Fibroblast of skin of back (primary cell): ENCODE data around the gene DPYD.
"Not testable (repeated sequence)": the region's sequence is repeated elsewhere in the genome, so short reads cannot be mapped to it uniquely, and the experiment has no call there.

ENCODE experiments used
- DNase-seq: peaks from one replicate; pipeline ENCODE4 v3.0.0-alpha.2; 2013

Gene DPYD

GRCh38 chr1:97270508-97271307 lies 650.1 kb downstream of the DPYD start:
- peak; percentile 44 for DNase-seq

DNA sequence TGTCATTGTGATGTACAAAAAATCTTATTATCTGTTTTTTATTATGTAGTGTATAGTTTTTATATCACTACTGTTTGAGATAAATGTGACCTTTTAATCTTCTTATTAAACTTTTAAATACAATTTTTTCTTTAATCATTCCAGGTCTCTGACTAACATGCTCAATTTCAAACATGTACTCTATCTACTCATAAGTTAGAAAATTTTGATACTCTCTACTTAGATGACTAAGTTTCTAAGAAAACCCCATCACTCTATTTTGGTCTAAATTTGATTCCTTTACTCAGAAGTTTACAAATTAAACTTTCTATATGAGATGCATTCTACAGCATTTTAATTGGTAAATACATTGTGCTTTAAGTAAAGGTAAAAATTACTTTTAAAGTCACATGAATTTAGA lies 655.2 kb downstream of the DPYD start:
- DNase-seq = no peak

DNA sequence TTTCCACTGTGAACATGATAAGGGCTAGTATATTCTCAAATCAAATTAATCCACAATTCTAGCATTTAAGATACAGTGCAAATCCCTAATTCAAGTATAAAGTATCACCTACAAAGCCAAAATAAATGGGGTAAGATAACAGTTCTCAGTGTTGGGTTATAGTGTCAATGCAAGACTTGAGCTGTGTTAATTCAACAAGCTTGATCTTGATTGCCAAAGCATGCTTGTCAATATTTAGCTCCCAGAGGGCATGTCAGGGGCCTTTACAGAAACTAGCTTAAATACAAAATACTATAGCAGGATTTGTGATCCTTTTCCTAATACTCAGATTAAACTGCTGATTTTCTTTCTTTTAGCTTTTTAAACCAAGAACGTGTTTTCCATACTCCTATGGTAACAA lies 658.0 kb downstream of the DPYD start:
- no peak for DNase-seq

GRCh38 chr1:97258597-97258996 lies 662.2 kb downstream of the DPYD start:
- DNase-seq = no peak

GRCh38 chr1:97254731-97255463 lies 665.9 kb downstream of the DPYD start:
- no peak for DNase-seq

DNA sequence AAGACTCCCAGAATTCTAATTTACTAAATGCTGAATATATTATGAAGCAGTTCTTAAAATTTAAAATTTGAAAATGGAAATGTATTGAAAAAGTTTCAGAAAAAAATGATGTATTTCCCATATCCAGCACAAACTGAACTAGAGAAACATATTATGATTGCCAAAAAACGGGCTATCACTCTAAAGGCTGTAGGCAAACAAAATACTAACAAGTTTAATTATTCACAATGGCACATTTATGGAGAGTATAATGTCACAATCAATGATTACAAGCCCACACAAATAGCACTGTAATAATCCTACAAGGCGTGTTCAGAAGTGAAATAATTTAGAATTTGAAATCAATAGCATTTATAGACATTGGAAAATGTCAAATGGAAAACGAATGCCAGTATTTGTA lies 667.9 kb downstream of the DPYD start:
- no peak for DNase-seq

- DNase-seq = peak; percentile 9
Measured at GRCh38 chr1:97252076-97252475, 668.8 kb downstream of the DPYD start.

- DNase-seq = peak; percentile 17
Measured at GRCh38 chr1:97247196-97247595, 673.6 kb downstream of the DPYD start.

GRCh38 chr1:97245682-97246081 lies 675.2 kb downstream of the DPYD start:
- no peak for DNase-seq

DNA sequence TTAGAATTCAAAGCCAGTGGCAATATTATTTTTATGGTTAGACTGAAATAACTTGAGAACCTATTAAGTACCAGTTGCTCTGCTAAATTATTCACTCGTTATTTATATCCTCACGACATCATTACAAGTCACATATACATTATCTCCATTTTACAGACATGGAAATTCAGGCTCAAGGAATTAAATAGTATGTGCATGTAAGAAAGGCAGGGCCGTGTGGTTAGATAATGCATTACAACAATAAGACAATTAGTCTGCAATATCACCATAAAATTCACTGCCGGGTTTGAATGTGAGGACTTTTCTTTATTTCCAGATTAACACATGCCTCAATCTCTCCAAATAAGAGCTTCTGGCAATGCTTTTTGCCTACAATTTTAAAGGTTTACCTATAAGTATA lies 675.8 kb downstream of the DPYD start:
- no peak for DNase-seq

DNA sequence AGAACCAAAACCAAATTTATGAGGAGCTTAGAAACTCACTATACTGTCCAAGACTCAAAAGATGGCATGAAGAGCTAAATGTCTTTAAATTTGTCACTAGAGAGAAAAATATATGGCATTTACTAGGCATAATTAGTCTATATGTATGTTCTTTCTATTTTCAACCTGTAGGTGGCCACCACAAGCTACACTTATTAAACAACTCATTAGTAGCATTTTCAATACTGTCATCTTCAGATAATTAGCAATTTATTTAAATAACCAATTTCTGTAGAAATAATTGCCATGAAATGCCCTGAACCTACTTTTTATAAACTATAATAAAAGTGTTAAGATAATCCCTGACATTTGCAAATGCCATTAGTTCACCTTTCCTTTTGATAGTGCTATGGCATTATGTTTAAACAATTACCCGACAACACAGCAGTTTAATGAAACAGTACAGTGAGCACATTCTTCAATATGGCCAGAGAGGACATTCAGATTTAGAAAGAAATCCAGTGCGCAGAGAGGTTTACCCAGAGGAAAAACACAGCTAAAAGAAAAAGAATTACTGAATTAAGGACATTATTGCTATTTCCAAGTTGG lies 676.8 kb downstream of the DPYD start:
- peak; percentile 21 for DNase-seq

GRCh38 chr1:97238816-97239215 lies 682.0 kb downstream of the DPYD start:
- no peak for DNase-seq

- DNase-seq = not testable (repeated sequence)
Measured at GRCh38 chr1:97231354-97231753, 689.5 kb downstream of the DPYD start.

GRCh38 chr1:97212671-97213070 lies 708.2 kb downstream of the DPYD start:
- no peak for DNase-seq

- DNase-seq = peak; percentile 58
Measured at GRCh38 chr1:97210307-97210706, 710.5 kb downstream of the DPYD start.

DNA sequence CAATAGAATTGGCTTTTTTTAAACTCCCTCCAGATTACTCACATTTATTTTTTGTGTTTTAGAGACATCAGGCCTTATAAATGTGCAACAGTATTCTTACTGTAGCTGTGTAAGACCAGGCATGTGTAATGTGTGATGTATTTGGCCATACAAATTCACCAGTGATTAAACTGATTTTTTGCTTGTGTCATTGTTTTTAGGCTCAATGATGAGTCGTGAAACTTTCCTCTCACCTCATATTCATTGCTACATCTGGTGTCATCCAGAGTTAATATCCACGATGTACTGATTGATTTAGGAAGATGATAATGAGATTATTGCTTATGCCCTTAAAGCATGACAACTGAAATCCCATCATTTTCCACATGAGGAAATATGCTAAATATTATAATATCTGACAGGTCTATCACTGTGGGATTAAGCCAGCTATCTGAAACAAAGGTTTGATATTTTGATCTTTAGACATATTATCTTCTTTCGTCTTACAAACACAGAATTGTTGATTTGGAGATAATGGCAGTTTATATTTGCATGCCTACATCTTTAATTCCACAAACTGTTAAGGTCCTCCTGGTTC lies 711.4 kb downstream of the DPYD start:
- DNase-seq = no peak

DNA sequence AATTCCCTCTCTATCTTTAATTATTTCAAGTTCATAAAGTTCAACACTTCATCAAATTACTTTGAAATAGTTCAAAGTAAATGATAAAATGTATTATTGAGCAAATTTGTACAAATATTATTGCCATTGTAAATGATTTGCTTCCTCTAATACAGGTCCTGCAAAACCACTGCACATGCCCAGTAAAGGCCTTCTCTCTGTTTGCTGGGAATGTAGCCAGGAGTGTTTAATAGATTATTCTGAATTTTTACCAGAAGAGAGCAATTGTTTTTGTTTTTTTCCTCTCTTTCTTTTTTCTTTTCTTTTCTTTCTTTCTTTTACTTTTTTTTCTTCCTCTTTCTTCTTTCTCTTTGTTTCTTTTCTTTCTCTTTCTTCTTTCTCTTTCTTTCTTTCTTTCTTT lies 713.0 kb downstream of the DPYD start:
- no peak for DNase-seq

DNA sequence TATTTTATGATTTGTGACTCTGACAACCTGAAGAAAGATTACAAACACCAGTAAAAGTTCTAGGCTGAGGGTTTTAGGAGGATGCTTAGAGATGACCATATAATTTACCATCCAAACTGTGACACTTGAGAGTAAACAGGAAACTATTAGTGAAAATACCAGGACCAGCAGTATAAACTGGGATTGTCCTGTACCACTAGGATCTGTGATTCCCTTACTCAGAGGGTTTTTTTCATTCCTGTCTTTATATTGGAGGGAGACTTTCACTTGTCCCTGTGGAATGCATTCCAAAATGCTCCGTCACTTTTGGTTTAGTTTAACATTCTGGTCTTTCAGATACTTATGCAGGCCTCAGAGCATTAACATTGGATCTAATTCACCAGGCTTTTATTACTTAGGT lies 716.4 kb downstream of the DPYD start:
- DNase-seq = peak; percentile 91

DNA sequence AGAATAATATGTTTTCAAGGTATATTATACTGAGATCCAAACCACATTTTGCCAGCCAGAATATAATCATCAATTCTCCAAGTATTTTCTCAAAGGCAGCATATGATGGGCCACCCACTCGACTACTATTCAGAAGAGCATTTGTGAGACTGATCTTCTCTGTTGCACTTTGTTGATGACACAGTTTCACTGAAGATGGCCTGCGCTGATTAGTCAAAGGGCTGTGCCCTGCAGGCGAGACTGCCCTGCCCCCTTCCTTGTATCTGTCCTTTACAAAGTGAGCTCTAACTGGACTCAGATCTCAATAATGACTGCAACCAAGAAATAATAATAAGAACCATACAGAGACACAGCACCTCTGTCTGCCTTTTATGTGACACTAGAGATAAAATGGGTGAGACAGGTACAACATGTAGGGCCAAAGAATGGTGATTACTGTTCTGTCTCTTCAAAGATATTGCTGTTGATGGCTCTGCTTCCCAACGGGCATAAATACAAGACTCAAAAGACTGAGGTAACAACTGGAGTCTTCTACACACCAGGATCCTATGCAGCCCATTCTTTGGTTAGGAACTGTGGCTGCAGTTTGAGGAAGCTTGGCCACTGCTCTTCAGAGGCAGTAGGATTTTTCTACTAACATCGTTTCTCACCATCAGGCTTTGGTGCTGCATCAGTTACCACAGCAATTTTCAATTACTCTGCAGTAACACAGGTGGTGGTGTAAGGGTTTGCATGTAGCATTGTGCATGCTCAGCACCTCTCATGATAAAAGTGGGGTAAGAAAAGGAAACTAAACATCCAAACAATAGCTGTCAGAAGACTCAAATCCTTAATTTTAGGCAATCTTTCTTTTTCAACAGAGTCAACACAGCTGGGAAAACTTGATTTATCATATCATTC lies 718.1 kb downstream of the DPYD start:
- no peak for DNase-seq

DNA sequence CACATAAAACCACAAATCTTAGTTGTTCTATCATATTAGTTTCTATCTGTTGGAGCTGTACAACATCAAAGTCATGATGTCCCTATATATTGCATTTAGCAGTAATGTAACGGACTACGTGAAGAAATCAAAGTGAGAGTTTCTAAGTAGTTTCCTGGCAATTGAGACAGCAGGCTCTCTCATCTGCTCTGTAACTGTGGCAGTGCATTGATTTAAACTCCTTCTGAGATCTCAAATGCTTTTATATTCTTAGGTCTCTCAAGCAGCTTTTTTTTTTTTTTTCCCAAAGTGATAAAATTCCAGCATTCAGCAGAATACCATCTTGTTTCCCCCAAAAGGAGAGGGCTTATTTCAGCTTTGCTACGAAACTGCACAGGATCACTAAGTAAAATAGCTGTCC lies 719.2 kb downstream of the DPYD start:
- no peak for DNase-seq

- peak; percentile 23 for DNase-seq
Measured at GRCh38 chr1:97200595-97200994, 720.2 kb downstream of the DPYD start.

DNA sequence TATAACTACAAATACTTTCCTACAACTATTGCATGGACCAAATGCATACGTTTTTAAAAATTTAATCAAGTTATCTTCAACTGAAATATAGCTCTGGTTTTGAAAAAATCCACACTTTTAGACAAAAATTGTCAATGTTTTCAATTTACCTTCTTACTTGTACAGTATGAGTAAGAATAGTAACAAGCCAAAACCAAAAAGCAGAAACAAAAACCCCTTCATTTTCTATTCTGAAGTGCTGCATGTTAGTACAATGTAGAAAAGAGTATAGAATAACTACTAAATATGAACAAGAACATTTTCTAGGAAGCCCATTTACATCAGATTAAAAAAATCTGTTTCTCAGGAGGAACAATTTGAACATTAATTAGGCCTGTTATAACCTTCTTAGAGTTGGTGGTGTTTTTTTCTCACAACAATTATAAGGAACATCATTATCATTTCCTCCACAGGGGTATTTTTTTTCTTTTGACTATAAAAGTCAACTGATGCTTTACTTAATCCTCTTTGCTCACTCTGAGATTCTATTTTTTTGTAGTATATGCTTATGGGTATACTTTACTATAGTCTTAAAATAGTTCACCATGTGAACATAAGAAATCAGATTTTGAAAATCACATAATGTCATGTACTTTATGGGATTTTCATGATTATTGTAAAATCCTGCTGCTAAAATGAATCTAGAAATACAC lies 723.9 kb downstream of the DPYD start:
- DNase-seq = no peak
